Endometrial microvascular endothelial cells (primary cell): Measurements from ENCODE around the gene SVOP. TPM values are rescaled to one million over a fixed set of nuclear protein-coding genes. Genes with fewer than 3 reads are reported as not detected.
"Not testable (repeated sequence)": the region's sequence is repeated elsewhere in the genome, so short reads cannot be mapped to it uniquely, and the experiment has no call there.

Experiments
- in situ Hi-C: cut with HindIII; loops from 2 replicates; pipeline ENCODE4 v1.10.0; 2017; ENCODE audit warnings: low sequenced_read_pairs, low pct_unique_long_range_greater_than_20kb; ENCODE audit errors: inconsistent ontology term
- total RNA-seq: library from RNA; depleted of rRNA; stranded (reverse); fragments of >200 nt; gene quantifications from one replicate; pipeline ENCODE4 v1.2.3, GENCODE V29; 2015; ENCODE audit errors: inconsistent ontology term

The SVOP gene
- total RNA-seq, 1 donor from 2014 or later: not detected

DNA sequence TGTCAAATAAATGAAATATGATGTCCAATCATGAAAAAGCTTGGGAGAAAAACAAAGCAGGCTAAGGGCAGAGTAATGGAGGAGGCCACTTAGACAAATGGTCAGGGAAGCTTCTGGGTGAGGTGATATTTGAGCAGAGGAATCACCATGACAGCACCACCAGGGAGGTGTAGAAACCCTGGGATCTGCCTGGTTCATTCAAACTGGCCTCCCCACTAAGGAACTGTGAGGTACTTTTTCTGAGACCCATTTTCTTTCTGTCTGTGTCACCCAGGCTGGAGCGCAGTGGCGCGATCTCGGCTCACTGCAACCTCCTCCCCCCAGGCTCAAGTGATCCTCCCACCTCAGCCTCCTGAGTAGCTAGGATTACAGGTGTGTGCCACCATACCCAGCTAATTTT is 155.7 kb downstream of the SVOP start:
- in situ Hi-C loops: no loop called here

DNA sequence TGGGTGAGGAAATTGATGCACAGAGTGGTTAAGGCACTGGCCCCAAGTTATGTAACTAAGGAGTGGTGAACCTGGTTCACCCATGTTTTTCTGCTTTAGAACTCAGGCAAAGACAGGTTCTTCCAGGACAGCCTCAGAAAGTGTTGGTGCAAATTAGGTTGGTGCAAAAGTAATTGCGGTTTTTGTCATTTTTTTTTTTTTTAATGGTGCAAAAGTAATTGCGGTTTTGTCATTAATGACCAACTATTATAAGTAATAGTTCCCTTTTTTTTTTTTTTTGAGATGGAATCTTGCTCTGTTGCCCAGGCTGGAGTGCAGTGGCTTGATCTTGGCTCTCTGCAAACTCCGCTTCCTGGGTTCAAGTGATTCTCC is 158.3 kb downstream of the SVOP start:
- in situ Hi-C loops: no loop called here

- in situ Hi-C loops: no loop called here
These were observed 158.8 kb downstream of the SVOP start for GRCh38 chr12:108861878-108862587.

- in situ Hi-C loops: no loop called here
These were observed 160.4 kb downstream of the SVOP start for GRCh38 chr12:108860443-108860842.

DNA sequence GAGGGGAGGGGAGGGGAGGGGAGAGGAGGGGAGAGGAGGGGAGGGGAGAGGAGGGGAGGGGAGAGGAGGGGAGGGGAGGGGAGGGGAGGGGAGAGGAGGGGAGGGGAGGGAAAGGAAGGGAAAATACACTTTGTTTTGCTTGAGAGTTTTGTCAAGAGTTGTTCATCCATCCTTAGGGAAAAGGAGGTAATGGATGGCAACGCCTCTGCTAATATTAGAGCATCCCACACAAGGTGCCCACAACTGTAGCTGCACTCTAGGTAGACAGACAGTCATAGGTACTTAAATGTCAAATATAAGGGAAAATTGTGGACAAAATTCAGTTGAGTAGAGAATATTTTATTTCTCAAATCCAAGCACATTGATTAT is 161.0 kb downstream of the SVOP start:
- in situ Hi-C loops: no loop called here

DNA sequence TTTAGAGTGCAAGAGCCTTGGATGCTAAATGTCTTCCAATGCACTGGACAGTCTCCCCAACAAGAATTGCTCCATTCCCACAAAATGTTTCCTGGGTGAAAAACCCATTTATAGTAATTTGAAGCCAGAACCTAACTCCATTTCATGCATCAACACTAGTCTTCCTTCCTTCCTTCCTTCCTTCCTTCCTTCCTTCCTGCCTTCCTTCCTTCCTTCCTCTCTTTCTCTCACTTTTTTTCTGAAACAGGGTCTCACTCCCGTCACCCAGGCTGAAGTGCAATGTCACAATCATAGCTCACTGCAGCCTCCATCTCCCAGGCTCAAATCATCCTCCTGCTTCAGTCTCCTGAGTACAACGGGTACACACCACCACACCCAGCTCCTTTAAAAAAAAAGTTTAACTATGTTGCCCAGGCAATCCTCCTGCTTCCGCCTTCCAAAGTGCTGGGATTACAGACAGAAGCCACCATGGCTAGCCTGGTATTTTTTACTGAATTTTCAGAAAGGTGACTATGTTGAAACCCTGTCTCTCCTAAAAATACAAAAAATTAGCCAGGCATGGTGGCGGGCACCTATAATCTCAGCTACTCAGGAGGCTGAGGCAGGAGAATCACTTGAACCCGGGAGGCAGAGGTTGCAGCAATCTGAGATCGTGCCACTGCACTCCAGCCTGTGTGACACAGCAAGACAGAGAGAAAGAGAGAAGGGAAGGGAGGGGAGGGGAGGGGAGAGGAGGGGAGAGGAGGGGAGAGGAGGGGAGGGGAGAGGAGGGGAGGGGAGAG is 161.5 kb downstream of the SVOP start:
- in situ Hi-C loops: not testable (repeated sequence)

- in situ Hi-C loops: no loop called here
These were observed 162.4 kb downstream of the SVOP start for GRCh38 chr12:108858311-108859074.

Other genes starting within 250 kb of the SVOP start
- 14.0 TPM for gene SSH1, start 163.5 kb downstream of the SVOP start, total RNA-seq
- not detected for gene DAO, start 141.0 kb downstream of the SVOP start, total RNA-seq
- 17.5 TPM for gene USP30, start 31.5 kb upstream of the SVOP start, total RNA-seq
- gene ALKBH2, start 72.4 kb upstream of the SVOP start, total RNA-seq: 7.2 TPM
- 139 TPM for gene UNG, start 76.5 kb upstream of the SVOP start, total RNA-seq
- gene ACACB, start 95.5 kb upstream of the SVOP start, total RNA-seq: 2.5 TPM